NCI-H748 treated with DMSO at 0.1 percent for 48 hours (cell line): ENCODE measurements around the gene MSANTD4.
"Not testable (repeated sequence)": the region's sequence is repeated elsewhere in the genome, so short reads cannot be mapped to it uniquely, and the experiment has no call there.

ENCODE experiments used
- DNase-seq: peaks from one replicate; lab custom pipeline; 2025; lab: John Stamatoyannopoulos, UW

MSANTD4 gene

DNA sequence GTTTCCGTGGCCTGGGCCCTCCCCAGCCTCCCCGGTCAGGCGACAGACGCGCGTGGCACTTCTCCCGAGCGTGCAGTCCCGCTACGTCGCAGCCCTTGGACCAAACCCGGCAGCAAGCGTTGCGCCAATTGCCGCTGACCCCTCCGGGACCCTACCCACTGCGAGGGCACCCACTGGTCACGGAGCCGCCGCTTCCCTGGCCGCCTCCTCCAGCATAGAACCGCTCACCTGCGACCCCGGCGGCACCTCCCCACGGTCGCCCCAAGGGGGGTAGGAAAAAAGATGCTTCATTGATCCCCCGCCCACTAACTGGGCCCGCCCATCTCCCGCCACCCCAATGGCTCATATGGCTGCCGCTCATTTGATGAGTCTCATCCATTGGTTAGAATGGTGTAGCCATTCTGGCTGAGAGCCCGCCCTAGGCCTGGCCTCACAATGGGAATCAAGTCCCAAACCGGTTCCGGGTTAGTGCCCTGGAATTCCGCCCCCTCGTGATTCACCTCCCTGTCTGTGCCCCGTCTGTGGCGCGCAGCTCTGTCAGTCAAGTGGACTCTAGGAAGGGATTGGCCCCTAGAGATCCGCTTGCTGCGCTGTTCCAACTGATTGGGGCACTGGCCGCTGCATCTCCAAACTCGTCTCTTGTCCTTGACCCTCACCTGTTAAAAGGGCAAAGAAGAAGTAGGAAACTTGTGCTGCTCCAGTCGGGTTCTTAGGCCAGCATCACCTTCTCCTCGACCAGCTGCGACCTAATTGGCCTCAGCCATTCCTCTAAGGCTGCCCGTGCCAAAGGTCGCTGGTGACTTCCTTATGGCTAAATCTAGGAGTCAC is at the start of gene MSANTD4:
TSS of gene MSANTD4 (minus strand) at position 274 of the 828 bp plus-strand sequence. CDS start 11,323 bp downstream, outside the sequence.
- peak; percentile 81 for DNase-seq

DNA sequence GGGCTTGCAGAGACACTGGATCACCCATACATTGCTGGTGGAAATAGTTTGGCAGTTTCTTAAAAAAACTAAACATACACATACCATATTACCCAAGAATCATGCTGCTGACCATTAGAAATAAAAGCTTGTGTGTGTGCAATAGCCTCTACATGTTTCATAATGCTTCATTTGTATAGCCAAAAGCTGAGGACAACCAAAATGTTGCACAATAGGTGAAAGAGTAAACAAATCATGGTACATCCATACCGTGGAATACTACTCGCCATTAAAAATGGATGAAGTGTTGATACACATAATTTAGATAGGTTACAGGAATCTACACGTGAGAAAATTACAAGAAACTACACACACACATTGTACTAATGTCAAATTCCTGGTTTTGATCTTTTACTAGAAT is 48.6 kb upstream of the MSANTD4 start:
- no peak for DNase-seq

DNA sequence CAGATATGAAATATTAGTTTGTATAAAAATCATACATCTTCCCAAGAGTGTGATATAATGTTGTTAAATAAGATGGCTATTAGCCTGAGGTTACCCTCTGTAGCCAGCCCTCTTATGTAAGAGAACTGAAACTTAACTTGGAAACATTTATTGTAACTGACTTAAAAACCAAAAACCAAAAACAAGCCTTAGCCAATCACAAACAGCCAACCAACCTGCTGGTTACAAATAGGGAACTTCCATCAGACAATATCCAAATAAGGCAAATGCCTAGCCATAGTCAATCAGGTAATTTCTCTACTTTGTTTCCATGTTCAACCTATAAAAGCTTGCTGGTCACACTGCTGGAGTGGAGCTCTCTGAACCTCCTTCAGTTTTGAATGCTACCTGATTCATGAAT is 41.0 kb upstream of the MSANTD4 start:
- no peak for DNase-seq

DNA sequence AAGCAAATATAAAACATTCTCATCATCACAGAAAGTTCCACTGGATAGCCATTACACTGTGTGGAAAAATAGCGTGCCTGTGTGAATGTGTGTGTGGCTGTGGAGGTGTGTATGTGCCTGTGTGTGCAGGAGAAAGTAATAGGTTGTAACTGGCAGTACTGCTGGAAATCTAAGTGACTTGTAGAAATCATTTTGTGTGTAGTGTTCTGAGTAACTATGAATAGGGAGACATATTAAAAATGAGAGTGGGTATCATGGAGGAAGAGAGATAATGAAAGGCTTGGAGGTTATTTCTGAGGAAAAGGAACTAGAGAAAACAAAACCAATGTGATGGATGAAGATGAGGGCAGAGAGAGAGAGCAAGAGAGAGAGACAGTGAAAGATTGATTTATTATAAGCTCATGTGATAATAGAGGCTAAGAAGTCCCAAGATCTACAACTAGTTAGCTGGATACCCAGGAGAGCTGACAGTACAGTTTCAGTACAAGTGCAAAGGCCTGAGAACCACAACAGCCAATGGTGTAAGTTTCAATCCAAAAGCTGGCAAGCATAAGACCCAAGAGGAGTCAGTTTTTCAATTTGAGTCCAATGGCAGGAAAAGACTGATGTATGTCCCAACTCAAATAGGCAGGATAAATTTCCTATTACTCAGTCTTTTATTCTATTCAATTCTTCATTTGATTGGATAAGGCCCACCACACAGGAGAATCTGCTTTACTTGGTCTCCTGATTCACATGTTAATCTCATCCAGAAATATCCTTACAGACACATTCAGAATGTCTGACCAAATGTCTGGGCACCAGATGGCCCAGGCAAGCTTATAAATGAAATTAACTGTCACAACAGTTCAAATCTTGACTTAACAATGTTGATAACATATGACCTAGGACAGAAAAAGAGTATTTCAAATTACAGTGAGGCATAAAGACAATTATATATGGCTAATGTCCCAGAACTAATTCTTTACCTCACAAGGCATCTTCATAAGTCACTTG is 40.2 kb upstream of the MSANTD4 start:
- DNase-seq = no peak

DNA sequence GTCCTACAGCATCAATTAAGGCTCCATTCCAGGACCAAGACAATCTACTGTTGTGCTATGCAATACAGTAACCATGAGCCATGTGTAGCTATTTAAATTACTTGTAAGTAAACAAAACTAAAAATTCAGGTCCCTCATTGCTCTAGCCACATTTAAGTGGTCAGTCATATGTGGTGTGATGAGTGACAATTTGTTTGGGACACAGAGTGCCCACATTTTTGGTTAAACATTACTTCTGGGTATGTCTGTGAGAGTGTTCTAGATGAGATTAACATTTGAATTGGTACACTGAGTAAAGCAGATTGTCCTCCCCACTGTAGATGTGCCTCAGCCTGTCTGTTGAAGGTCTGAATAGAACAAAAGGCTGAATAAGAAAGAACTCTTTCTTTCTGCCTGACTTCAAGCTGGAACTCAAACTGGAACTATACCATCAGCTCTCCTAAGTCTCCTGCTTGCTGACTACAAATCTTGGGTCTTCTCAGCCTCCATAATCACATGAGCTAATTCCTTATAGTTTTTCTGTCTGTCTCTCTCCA is 39.3 kb upstream of the MSANTD4 start:
- no peak for DNase-seq

DNA sequence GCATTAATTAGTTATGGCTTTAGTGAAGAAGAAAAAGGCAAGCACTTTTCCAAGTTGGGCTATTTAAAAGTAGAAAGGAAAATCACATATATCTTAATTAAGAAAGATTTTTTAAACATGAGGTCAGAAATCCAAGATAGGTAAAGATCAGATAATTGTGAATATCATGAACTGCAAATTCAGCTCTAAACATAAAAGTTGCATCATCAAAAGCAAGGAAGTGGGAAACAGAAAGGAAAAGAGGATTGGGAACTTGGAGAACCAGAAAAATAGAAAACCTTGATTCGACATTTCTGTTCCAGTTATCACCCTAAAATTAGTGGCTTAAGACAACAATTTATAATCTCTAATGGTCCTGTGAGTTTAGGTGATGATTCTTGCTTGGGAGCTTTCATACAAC is 37.6 kb upstream of the MSANTD4 start:
- no peak for DNase-seq

DNA sequence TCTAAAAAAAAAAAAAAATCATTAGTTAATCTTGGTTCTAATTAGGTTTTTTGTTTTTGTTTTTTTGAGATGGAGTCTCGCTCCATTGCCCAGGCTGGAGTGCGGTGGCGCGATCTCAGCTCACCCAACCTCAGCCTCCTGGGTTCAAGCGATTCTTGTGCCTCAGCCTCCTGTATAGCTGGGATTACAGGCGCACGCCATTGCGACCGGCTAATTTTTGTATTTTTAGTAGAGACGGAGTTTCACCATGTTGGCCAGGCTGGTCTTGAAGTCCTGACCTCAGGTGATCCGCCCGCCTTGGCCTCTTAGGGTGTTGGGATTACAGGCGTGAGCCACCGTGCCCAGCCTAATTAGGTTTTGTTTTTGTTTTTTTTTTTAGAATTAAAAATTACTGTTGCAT is 36.3 kb upstream of the MSANTD4 start:
- not testable (repeated sequence) for DNase-seq

DNA sequence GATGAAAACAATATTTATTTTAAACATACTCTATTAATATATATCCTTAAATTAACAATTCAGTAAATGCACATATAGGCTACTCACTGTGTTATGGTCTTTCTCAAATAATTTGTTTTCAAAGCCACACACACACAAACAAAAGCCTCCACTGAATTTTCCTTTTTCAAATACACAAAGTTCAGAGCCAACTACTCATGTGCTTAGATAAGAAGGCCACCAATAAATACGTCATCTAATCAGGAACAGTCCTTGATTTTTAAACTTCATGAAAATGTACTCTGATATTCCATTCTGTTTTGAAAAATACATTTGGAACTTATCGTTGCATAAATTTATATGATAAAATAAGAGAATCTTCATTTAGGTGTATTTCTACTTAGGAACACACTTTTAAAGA is 29.1 kb upstream of the MSANTD4 start:
- no peak for DNase-seq

DNA sequence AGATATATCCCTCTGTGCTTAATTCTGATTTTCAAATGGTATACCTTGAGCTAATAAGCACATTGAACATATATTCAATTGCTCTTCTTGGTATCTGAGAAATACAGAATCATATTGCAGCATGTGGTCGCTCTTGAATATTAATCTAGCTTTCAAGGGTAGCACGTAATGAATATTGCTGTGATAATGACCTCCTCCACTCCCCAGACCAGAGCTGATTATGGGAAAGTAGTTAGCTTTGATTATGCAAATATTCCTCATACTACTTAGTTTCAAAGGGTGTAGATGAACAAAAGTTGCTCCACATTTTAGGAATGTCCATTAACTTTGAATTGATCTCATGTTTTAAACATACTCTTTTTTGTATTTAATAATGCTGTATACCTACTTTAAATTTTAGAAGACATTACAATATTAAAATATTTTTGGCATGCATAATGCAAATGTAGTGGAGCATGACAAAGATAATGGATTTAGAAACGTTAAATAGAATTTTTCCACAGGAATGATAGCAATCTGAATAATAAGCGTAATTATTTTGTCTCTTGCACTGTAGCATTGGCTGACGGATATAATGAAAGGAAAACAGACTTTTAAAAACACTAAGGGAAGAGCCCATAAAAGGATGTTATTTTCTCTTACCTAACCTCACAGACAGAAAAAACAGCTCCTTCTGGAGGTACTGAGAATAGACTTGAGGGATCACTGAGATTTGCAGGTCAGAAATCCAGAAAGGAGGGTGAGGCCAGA is 27.9 kb upstream of the MSANTD4 start:
- DNase-seq = no peak

DNA sequence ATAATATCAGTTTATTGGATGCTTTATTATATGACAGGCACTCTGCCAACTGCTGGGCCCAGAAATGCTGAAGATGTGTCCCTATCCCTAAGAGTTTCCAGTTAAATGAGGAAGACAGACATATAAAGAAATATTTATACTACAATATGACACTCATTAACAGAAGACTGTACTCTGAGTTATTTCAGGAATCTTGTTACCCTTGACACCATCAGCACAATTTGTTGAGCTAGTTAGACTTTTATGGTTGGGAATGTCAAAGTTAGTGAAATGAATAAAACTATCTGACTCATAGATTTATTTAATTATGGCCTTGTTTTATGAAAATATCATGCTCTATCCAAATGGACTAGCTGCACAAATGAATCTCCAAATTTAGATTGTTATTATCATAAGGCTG is 25.6 kb upstream of the MSANTD4 start:
- no peak for DNase-seq

DNA sequence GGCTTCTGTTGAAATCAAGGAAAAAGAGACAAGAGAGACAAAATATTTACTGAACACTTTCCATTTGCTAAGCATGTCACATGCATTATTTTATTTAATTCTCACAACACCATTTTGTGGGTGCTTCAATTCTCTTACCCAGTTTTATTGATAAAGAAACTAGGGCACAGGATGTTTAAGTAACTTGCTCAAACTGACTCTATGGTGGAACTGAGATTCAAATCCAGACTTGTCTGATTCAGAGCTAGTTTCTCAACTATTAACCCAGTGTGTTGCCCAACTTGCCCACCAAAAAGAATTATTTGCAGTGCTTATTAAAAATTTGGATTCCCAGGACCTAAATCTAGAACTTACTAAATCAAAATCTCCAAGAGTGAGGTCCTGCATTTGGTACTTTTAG is 21.5 kb upstream of the MSANTD4 start:
- no peak for DNase-seq

DNA sequence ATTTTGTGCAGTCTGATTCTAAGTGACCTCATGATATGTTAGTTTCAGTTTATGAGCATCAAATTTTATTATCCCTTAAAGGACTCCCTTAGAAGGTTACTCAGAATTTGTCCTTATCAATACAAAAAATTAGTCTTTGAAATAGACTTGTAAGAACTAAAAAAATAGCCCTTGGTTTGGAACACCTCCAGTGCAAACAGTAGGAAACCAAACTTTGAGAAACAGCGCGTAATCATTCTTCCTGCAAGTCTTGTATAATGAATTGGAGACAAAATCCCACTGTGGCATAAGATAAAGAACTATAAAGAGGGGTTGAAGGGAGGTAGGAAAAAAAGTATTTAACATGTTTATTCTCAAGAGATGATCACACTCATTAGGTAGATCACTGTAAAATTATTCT is 10.8 kb upstream of the MSANTD4 start:
- DNase-seq = no peak

DNA sequence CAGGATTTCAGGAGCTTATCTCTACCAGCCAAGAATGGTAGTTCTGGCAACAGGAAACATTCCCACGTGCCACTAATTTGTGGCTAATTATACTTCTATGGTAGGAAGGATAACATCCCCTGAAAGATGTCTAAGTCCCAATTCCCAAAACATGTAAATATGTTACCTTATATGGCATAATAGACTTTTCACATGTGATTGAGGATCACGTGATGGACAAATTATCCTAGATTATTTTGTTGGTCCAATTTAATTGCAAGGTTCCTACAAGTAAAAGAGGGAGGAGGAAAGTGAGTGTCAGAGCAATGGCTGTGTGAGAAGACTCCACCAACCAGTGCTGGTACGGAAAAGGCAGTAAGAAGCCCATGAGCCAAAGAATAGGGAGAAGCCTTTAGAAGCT is 9.9 kb upstream of the MSANTD4 start:
- no peak for DNase-seq

DNA sequence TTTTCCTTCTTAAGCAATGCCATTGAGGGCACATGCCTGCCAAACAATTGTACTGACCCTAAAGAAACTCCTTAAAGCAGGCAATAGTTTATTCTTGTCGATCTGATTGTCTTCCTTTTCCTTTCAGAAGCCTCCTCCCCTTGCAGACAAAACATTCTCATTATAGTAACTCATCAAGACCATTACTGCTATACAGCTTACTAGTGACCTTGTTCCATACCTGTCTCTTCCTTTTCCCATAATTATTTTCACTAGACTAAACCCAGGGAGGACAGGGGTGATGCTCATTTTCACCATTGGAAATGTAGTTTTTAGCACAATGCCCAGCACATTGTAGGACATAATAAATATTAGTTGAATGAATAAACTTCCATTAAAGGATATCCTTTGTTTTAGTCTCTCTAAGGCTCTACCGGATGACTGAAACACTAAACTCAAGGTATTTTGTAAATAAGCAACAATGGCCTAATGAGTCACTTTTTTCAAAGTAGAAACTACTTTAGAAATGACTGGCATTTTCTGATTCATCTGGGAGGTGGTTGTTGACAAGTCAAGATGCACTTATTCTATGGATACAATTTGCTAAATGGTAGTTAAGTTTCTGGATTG is 9.3 kb upstream of the MSANTD4 start:
- no peak for DNase-seq

DNA sequence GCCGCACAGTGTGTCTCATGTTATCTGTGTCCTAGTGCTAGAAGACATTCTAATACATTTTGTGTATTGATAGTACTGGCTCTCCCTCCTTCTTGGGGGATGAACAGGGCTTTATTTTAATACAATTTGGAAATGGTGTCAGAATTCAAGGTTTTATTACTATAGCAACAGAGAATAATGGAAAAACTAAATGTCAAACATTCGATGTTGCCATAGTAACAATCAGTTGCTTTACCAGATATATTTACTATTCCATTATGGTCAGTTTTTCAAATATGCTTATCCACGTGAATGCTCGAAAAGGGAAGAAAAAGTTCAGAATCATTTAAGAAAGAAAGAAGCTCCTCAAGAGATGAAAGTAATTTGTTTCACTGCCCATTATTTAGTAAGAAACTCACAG is 8.6 kb upstream of the MSANTD4 start:
- no peak for DNase-seq

DNA sequence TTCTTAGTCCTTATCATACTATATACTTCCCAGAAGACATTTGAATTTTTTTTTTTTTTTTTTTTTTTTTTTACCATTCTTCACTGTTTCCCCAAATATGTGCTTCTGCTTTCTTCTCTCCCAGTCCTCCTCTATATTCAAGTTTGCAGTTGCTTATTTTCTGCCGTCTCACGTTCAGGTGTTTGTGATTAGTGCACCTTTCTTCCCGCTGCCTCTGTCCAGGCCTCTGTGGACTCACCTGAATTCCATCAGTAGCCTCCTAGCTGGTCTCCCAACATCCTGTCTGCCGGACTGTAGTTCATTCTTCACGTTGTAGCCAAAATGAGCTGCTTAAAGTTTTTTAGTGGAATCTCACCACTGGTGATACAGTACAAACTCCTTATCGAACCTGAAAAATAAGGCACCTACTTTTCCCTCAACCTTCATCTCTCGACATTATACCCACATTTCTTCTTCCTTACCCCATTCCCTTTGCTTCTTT is 795 bp upstream of the MSANTD4 start:
- DNase-seq = no peak

DNA sequence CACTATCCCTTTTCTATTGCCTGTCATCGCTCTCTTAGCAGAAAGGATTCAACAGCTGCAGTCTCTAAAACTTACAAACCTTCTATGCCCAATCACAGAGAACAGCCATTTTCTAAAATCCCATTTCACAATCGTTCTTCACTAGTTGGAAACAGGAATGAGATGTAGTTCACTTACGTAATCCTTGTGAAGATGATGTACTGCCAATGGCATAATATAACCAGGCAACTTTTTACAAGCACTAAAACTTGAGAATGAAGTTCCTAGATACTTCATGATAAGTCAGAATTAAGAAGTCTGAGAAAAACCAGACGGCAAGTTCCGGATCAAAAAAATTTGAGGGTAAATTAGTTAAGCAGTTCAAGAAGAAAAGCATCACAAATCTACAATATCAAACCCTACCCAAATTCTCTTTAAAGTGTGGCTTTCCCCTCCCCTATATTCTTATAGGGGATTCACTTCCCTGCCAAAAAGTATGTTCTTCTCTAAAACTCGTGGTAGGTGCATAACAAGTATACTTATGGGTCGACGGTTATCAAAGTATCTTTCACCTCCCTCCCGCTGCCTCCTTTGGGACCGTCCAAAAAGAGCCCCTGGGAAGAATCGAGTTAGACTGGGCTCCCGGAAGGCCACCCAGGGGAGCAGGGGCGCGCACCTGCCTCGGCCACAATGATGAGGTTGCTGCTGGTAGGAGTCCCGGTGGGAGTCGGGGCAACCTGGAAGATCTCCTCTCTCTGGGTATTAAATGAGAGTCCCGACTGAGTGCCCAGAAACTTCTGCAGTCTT is 666 bp downstream of the MSANTD4 start:
- no peak for DNase-seq

DNA sequence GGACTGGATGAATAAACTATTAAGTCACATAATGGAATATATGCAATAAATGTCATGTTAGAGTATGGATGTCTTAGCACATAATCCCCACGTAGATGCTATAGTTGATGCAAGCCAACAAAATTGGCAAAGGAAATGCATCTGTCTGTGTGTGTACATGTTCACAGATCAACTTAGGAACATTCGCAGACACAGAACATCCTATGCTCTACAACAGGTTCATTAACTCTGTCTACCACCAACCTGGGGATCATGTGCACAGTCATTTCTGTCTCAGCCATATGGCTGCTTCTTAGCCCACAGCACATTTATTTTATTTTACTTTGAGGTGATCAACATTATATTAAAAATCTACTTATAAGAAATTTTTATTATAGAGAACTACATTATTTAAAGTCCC is 4.9 kb downstream of the MSANTD4 start:
- no peak for DNase-seq

DNA sequence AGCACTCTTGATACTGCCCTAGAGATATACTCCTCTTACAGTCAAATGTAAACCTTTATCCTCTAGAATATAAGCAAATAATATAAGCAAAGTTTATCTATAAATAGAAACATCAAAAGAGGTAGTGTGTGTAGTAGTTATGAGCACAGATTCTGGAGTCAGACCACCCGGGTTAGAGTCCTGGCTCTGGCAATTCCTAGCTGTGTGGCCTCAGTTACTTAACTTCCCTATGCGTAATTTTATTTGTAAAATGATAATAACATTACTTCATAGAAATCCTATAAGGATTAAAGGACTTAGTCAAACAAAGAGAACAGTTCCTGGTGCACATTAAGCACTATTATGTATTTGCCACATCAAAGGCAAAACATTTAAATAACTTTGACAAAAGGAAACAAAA is 7.0 kb downstream of the MSANTD4 start:
- DNase-seq = no peak

DNA sequence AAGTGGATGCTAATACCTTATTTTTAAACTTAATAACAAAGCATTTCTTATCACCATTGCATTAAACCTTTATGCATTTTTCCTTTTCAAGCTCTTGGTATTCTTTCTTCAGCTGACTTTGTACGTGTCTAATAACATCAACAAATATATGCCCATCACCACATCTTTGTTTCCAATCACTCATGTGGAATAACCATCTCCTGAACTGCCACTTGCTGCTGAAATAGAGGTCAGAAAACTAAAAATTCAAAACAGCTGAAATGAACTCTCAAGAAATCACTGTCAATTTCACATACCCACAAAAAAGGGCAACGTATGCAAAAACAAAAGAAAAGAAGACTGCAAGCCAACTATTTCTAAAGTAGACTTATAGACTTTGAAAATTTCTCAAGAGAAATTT is 7.4 kb downstream of the MSANTD4 start:
- no peak for DNase-seq

DNA sequence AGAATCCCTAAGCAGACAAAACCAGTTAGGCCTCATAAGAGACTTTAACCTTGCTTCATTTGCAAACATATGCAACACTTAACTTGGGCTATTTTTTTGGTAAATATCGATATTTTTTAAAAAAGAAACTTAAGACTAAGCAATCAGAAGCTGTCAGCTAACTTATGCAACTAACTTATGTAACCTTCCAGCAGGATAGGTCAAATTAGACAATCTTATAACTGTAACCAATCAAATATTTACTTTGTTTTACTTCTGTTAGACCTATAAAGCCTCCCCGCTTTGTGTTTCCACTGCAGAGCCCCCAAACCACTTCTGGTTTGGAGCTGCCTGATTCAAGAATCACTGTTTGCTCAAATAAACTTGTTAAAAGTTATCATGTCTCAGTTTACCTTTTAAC is 8.0 kb downstream of the MSANTD4 start:
- no peak for DNase-seq
